Germinal center (tissue), 1 donor: ENCODE data around the gene DAB2IP.

Experiments used
- DNase-seq: peaks from one replicate; pipeline ENCODE4 v3.0.0; 2012; ENCODE audit warnings: mixed read lengths, low spot score

Gene DAB2IP

DNA sequence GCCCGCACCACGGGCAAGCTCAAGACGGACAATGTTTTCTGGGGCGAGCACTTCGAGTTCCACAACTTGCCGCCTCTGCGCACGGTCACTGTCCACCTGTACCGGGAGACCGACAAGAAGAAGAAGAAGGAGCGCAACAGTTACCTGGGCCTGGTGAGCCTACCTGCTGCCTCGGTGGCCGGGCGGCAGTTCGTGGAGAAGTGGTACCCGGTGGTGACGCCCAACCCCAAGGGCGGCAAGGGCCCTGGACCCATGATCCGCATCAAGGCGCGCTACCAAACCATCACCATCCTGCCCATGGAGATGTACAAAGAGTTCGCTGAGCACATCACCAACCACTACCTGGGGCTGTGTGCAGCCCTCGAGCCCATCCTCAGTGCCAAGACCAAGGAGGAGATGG, 108.6 kb downstream of the DAB2IP start:
- no peak for DNase-seq

DNA sequence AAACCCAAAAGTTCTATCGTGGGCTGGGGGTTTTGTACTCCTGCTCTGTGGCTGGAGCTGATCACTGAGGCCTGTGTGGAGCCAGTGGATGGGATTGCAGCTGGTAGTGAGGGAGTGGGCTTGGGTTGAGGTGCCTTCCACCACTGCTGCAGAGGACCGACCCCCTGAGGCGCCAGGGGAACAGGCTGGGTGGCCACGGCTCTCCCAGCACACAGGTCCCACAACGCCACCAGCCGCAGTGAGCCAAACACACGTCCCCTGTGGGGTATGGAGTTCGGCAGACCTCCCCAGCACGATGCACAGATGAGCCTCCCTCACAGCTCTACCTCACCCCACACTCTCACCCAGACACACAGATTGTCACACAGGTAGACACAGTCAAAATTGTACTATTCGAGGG, 109.1 kb downstream of the DAB2IP start:
- no peak for DNase-seq

- no peak for DNase-seq
Measured at GRCh38 chr9:121763131-121763530, 111.7 kb downstream of the DAB2IP start.

DNA sequence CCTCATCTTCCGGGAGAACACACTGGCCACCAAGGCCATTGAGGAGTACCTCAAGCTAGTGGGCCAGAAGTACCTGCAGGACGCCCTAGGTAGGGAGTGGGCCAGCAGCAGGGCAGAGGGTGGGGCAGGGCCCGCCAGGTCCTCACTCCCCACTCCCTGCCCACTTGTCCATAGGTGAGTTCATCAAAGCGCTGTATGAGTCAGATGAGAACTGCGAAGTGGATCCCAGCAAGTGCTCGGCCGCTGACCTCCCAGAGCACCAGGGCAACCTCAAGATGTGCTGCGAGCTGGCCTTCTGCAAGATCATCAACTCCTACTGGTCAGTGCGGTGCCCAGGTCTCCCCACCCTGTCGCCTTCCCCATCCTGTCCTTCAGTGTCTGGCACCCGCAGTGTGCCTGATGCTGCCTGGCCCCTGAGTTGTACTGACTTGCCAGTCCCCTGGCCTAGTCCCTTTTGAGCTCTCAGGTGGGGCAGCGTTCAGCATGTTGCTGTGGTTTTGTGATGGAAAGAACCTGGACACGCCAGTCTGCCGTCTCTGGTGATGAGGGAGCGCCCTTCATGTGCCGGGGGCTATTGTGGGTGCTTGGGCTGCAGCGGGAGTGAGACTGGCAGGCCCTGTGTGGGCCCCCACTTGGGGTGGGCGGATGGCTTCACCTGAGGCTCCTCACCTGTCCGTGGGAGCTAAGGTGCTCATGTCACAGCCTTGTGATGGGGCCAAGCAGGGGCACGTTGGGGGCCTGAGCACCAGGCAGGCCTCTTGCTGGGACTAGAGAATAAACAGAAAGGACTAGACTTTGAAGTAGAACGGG, 112.3 kb downstream of the DAB2IP start:
- DNase-seq, result no peak

- DNase-seq, result no peak
Measured at GRCh38 chr9:121764371-121764730, 112.9 kb downstream of the DAB2IP start.

DNA sequence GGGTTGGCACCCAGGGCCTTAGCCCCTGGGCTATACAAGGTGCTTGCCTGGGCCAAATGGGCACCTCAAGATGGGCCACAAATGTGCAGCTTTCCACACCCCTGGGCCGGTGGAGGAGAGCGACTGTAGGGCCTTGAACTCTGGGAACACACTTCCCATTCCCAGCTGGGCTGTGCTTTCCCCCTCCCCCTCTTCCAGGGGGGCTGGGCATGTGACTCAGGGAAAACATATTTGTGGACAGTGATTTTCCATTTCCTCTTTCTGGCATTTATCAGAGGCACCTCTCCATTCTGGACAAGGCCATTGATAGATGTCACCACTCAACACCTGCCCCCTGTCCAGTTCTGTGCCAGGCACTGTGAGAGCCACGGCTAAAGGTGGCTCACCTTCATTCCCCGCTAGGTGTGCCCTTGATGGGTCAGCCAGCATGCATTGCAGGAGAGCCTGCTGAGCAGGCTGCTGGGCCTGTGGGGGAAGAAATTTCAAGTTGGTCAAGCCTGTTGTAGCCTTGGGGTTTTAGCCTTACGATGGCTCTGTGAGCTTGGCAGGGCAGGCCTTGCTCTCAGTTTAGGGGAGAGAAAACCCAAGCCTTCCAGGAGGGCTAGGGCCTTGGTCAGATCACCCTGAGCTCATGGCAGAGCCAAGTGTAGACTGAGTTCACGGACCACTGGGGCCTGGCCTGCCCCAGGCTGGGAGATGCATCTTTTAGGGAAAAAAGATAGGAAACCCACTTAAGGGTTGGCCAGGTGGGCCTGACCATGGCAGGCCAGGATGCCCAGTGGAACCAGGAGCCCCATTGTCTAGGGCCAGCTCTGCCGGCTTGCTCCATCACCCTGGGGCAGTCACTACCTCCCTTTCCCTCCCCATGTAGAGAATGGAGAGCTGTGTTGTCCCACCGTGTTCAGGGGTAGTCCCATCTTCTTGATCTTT, 113.9 kb downstream of the DAB2IP start:
- DNase-seq, result no peak

GRCh38 chr9:121766081-121766683, 114.7 kb downstream of the DAB2IP start:
- no peak for DNase-seq

GRCh38 chr9:121767171-121767769, 115.8 kb downstream of the DAB2IP start:
- DNase-seq, result no peak

DNA sequence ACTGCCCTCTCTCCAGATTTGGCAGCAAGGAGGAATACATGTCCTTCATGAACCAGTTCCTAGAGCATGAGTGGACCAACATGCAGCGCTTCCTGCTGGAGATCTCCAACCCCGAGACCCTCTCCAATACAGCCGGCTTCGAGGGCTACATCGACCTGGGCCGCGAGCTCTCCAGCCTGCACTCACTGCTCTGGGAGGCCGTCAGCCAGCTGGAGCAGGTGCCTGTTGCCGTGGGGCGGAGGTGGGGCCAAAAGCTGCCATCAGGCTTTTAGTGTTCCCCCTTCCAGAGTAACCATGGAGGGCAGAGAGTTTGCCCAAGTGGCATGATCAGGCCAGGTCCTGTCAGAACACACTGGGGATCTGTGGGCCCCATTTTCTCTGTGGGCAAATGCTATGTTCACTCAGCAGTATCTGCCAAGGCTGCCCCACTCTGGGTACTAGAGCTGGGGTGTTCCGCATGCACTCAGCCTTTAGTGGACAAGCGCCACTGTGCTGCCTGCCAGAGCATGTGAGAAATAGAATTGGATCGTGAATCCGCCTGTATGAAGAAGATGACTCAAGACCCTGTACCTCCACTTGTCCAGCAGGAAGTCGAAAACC, 117.1 kb downstream of the DAB2IP start:
- DNase-seq, result no peak

GRCh38 chr9:121769939-121770338, 118.5 kb downstream of the DAB2IP start:
- no peak for DNase-seq

- no peak for DNase-seq
Measured at GRCh38 chr9:121770415-121771273, 119.2 kb downstream of the DAB2IP start.

DNA sequence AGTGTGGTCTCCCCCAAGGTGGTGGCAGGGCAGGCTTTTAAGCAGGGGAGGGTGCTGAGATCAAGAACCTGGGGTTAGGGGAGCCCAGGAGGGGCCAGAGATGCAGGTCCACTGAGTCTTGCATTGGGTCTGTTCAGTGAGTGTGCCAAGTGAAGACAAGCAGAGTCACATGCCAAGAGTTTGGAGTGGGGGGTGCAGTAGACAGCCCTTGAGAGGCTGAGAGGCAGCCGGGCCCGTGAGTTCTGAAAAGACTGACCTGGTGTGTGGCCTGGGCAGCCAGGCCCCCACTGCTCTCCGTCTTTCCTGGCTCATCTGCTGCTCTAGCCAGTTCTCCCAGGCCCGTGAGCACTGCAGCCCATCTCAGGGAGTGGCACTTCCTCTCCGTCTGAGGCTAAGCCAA, 120.0 kb downstream of the DAB2IP start:
- DNase-seq, result no peak

GRCh38 chr9:121771851-121772599, 120.6 kb downstream of the DAB2IP start:
- no peak for DNase-seq

DNA sequence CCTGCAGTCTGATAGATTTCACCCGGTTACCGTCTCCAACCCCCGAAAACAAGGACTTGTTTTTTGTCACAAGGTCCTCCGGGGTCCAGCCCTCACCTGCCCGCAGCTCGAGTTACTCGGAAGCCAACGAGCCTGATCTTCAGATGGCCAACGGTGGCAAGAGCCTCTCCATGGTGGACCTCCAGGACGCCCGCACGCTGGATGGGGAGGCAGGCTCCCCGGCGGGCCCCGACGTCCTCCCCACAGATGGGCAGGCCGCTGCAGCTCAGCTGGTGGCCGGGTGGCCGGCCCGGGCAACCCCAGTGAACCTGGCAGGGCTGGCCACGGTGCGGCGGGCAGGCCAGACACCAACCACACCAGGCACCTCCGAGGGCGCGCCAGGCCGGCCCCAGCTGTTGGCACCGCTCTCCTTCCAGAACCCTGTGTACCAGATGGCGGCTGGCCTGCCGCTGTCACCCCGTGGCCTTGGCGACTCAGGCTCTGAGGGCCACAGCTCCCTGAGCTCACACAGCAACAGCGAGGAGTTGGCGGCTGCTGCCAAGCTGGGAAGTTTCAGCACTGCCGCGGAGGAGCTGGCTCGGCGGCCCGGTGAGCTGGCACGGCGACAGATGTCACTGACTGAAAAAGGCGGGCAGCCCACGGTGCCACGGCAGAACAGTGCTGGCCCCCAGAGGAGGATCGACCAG, 121.3 kb downstream of the DAB2IP start:
- DNase-seq, result no peak

DNA sequence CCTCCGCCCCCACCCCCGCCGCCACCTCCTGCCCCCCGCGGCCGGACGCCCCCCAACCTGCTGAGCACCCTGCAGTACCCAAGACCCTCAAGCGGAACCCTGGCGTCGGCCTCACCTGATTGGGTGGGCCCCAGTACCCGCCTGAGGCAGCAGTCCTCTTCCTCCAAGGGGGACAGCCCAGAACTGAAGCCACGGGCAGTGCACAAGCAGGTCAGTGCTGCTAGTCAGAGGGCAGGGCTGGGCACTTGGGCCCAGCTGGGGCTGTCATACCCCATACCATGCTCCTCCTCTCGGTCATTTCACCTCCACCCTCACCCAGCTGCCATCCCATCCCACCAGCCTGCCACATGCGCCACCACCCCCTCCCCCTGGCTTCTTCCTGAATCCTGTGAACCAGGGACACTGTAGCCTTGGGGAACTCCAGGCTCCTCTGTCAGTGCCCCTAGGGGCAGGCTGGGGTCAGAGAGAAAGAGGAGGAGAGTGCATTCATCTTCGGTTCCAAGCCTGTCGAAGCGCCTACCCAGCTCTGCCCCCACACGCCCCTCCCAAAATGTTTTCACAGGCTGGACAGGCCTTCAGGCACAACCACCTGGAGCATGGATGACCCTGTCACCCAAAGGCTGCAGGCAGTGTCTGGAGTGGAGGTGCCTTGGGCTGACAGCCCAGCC, 122.0 kb downstream of the DAB2IP start:
- no peak for DNase-seq

DNA sequence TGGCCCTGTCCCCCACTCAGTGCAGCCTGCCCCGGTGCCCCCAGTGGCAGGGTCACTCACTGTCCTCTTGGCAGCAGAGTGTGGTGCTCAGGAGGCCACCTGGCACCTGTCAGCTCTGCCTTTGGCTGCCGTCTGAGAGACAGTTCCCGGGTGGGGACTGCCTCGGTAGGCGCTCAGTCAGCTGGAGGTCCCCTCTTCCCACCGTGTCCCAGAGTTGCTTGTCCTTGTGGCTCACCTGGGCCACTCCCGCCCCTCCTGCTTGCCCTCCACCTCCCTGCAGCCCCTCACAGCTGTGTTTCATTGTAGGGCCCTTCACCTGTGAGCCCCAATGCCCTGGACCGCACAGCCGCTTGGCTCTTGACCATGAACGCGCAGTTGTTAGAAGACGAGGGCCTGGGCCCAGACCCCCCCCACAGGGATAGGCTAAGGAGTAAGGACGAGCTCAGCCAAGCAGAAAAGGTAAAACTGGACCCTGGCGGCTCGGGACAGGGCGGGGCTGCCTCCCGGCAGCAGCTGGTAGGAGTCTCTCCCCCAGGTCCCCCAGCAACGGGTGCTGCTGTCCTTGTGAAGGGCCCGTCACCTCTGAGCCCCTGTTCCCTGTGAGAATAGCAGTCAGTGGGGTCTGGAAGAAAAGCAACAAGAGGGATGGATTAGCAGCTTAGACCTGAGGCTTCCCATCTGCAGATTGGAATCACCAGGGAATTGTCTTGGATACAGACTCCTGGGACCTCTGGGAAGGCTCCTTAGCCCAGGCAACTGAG, 122.7 kb downstream of the DAB2IP start:
- no peak for DNase-seq

- DNase-seq, result no peak
Measured at GRCh38 chr9:121774715-121775613, 123.5 kb downstream of the DAB2IP start.
